Measurements from ENCODE around the gene TMIE. TPM values are rescaled to one million over a fixed set of nuclear protein-coding genes. Genes with fewer than 3 reads are reported as not detected.

The TMIE gene
- total RNA-seq, 4 donors from 2014 or later: 0.33 to 1.2 (median 0.69) TPM; not detected in 1

DNA sequence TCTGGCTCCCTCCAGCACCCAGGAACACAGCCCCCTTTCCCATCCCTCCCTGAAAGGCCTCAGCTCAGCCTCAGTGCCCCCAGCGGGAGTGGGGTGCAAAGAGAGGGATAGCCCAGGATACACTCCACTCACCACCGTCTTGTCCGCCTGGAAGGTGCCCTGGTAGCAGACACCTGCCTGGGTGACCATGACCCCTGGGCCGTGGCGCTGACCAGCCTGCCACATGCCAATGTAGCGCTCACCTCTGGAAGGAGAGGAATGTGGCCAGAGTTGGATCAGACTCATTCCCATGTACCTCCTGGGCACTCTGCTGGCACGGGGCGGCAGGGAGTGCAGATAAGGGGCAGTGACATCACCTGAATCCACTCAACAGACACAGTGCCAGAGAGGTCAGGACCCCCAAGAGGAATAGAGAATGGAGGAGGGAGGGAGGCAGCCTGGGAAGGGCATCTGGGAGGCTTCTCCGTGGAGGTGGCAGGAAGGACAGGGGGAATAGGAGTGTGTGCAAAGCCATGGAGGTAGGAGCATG is 20.8 kb upstream of the TMIE start:
- Histone ChIP-seq H3K4me3 (no peak overlapping the region), H3K27ac (replicated peaks in 1 of 4) (no peak overlapping the region), H3K4me1 (peaks cover 0 to 13% (median 0%) of the 10 kb centered on the region in 4 donors), H3K9me3 (no peaks in the 10 kb centered on the region), H3K36me3 (peaks cover 0 to 97% (median 36%) of the 10 kb centered on the region in 4 donors), H3K27me3 (no peaks in the 10 kb centered on the region)
- WGBS: 85% methylated on average over 4 of the region's 9 CpGs
- DNase-seq (ENCODE audit: extremely low spot score): no peak
- intact Hi-C loops (cut with DNase I): no loop called here
- TF ChIP-seq POLR2A (IDR thresholded peaks at IDR 0.05; ENCODE audit: low read depth): no peak
- TF ChIP-seq, protein P1, sequence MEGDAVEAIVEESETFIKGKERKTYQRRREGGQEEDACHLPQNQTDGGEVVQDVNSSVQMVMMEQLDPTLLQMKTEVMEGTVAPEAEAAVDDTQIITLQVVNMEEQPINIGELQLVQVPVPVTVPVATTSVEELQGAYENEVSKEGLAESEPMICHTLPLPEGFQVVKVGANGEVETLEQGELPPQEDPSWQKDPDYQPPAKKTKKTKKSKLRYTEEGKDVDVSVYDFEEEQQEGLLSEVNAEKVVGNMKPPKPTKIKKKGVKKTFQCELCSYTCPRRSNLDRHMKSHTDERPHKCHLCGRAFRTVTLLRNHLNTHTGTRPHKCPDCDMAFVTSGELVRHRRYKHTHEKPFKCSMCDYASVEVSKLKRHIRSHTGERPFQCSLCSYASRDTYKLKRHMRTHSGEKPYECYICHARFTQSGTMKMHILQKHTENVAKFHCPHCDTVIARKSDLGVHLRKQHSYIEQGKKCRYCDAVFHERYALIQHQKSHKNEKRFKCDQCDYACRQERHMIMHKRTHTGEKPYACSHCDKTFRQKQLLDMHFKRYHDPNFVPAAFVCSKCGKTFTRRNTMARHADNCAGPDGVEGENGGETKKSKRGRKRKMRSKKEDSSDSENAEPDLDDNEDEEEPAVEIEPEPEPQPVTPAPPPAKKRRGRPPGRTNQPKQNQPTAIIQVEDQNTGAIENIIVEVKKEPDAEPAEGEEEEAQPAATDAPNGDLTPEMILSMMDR (IDR thresholded peaks at IDR 0.05): no peak
- TF ChIP-seq EP300 (IDR thresholded peaks at IDR 0.05): no peak
- TF ChIP-seq POLR2AphosphoS5 (IDR thresholded peaks at IDR 0.05): no peak

DNA sequence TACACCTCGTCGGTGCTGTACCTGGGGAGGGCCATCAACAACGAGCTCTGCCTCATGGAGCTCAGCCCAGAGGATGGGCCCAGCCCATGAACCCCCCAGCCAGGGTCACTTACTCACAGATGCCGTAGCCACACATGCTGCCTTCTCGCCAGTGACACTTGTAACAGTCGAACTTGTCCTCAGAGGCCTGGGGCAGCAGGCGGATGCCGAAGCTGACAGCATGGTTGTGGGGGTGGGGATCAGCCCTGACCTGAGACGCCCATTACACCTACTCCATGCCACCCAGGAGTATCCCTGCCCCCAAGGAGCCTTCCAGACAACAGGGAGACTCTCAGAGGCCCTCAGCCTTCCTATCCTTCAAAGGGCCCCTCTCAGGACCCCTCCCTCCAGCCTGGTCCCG is 19.8 kb upstream of the TMIE start:
- Histone ChIP-seq H3K27ac (replicated peaks in 1 of 4) (no peak overlapping the region), H3K9me3 (no peaks in the 10 kb centered on the region), H3K4me1 (peaks cover 0 to 13% (median 0%) of the 10 kb centered on the region in 4 donors), H3K36me3 (peaks cover 0 to 97% (median 44%) of the 10 kb centered on the region in 4 donors), H3K4me3 (no peak overlapping the region), H3K27me3 (no peaks in the 10 kb centered on the region)
- TF ChIP-seq POLR2A (IDR thresholded peaks at IDR 0.05; ENCODE audit: low read depth): no peak
- no peak for TF ChIP-seq EP300 (IDR thresholded peaks at IDR 0.05)
- TF ChIP-seq, protein P1 (IDR thresholded peaks at IDR 0.05): no peak
- TF ChIP-seq POLR2AphosphoS5 (IDR thresholded peaks at IDR 0.05): no peak
- DNase-seq (ENCODE audit: extremely low spot score): no peak
- intact Hi-C loops (cut with DNase I): no loop called here
- WGBS: 94% methylated on average over 7 of the region's 10 CpGs

DNA sequence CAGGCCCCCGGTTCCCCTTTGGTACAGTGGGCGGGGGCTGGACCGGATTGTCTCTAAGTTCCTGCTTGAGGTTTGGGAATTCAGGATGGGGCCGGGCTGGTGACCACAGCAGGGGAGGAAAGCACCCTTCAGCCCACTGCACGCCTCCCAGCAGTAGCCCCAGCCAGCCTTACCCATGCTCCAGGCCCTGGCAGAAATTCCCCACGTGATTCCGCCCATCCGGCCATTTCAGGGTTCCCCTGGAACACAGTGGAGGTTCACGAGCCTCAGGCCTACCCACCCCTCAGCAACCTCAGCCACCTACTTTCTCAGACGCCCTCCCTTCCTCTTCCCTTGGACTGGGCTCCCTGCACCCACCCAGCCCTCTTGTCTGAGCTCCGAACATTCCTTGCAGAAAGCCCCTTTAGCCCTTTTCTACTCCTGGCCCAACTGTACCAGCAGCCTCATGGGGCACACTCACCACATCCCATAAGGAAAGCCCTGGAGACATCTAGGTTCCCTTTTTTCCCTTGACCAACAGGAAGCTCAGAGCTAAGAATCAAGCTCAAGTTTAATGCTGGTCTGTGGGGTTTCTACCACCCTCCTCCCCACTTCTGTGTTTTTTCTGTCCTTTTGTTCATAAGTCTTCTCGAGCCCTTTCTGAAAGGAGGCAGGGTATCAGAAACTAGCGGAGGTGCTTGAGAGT is 19.2 kb upstream of the TMIE start:
- intact Hi-C loops (cut with DNase I): no loop called here
- Histone ChIP-seq H3K9me3 (no peaks in the 10 kb centered on the region), H3K4me1 (peaks cover 0 to 9% (median 0%) of the 10 kb centered on the region in 4 donors), H3K27ac (replicated peaks in 1 of 4) (no peak overlapping the region), H3K36me3 (peaks cover 0 to 97% (median 46%) of the 10 kb centered on the region in 4 donors), H3K4me3 (no peak overlapping the region), H3K27me3 (no peaks in the 10 kb centered on the region)
- DNase-seq (ENCODE audit: extremely low spot score): no peak
- WGBS: 82% methylated on average over 12 of the region's 13 CpGs
- TF ChIP-seq EP300 (IDR thresholded peaks at IDR 0.05) (no peak), POLR2A (IDR thresholded peaks at IDR 0.05; ENCODE audit: low read depth) (no peak), POLR2AphosphoS5 (IDR thresholded peaks at IDR 0.05) (no peak)
- TF ChIP-seq, protein P1 (IDR thresholded peaks at IDR 0.05): no peak

DNA sequence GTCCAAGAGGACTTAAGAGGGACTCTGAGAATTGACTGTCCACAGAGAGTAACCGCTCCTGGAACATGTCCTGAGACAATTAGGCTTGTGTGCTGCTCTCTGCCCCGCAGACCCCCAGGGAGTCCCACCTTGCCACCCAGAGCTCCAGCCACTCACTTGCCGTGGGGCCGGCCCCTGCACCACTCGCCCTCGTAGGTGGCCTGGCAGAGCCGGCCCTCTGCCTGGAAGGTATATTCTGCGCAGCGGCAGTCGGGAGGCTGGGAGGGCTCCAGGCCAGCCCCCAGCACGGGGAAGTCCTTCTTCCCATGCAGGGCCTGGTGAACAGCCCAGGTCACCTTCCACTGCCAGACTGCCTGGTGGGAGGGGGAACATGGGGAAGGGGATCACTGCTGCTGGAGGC is 18.2 kb upstream of the TMIE start:
- intact Hi-C loops (cut with DNase I): no loop called here
- WGBS: 100% methylated on average over 4 of the region's 11 CpGs

More for the DNA sequence above, 18.2 kb upstream of the TMIE start:
- Histone ChIP-seq H3K4me1 (peaks cover 0 to 4% (median 0%) of the 10 kb centered on the region in 4 donors), H3K9me3 (no peaks in the 10 kb centered on the region), H3K4me3 (no peak overlapping the region), H3K27me3 (no peaks in the 10 kb centered on the region), H3K27ac (replicated peaks in 1 of 4) (no peak overlapping the region), H3K36me3 (peaks cover 0 to 99% (median 54%) of the 10 kb centered on the region in 4 donors)
- DNase-seq (ENCODE audit: extremely low spot score): no peak
- TF ChIP-seq POLR2A (IDR thresholded peaks at IDR 0.05; ENCODE audit: low read depth) (no peak), EP300 (IDR thresholded peaks at IDR 0.05) (no peak), POLR2AphosphoS5 (IDR thresholded peaks at IDR 0.05) (no peak)
- TF ChIP-seq, protein P1 (IDR thresholded peaks at IDR 0.05): no peak
